NAMALWA (cell line): ENCODE data around the gene POC5.

ENCODE experiments used
- DNase-seq: peaks from one replicate; pipeline ENCODE4 v3.0.0-alpha.2; 2015; ENCODE audit warnings: low spot score

POC5 gene

GRCh38 chr5:75660678-75661465, 56.4 kb downstream of the POC5 start:
- no peak for DNase-seq

- DNase-seq = no peak
These were observed 57.3 kb downstream of the POC5 start for GRCh38 chr5:75659791-75660450.

- no peak for DNase-seq
These were observed 60.8 kb downstream of the POC5 start for GRCh38 chr5:75656311-75657003.

GRCh38 chr5:75654693-75655295, 62.4 kb downstream of the POC5 start:
- no peak for DNase-seq

GRCh38 chr5:75653521-75653920, 63.7 kb downstream of the POC5 start:
- DNase-seq = no peak

- no peak for DNase-seq
These were observed 65.5 kb downstream of the POC5 start for GRCh38 chr5:75651575-75652238.

- DNase-seq = no peak
These were observed 68.5 kb downstream of the POC5 start for GRCh38 chr5:75648712-75649111.

- DNase-seq = no peak
These were observed 76.4 kb downstream of the POC5 start for GRCh38 chr5:75640826-75641225.

- no peak for DNase-seq
These were observed 76.8 kb downstream of the POC5 start for GRCh38 chr5:75640395-75640794.

GRCh38 chr5:75639535-75640311, 77.5 kb downstream of the POC5 start:
- DNase-seq = no peak

GRCh38 chr5:75637949-75638348, 79.3 kb downstream of the POC5 start:
- no peak for DNase-seq

GRCh38 chr5:75632321-75632720, 84.9 kb downstream of the POC5 start:
- no peak for DNase-seq

- DNase-seq = no peak
These were observed 86.4 kb downstream of the POC5 start for GRCh38 chr5:75630875-75631274.

- DNase-seq = no peak
These were observed 89.4 kb downstream of the POC5 start for GRCh38 chr5:75627801-75628200.

GRCh38 chr5:75626959-75627358, 90.3 kb downstream of the POC5 start:
- no peak for DNase-seq
